Lower leg skin (tissue), 3 donors: ENCODE measurements around the gene SLIT3.

ENCODE experiments used
- POLR2A ChIP-seq, 2 donors: fragments of 450-650 bp; IDR thresholded peaks; one replicate each; pipeline ENCODE4 v1.6.1; 2016 to 2017; ENCODE audit warnings: antibody characterized with exemption in 2 of 2, mild to moderate bottlenecking in 1 of 2, moderate library complexity in 1 of 2
- TF ChIP-seq, protein P1 (sequence below), 3 donors: fragments of 450-650 bp; IDR thresholded peaks; one replicate each; pipeline ENCODE4 v1.5.1; 2016; ENCODE audit warnings: antibody characterized with exemption in 3 of 3, mild to moderate bottlenecking in 3 of 3, moderate library complexity in 2 of 3

DNA sequence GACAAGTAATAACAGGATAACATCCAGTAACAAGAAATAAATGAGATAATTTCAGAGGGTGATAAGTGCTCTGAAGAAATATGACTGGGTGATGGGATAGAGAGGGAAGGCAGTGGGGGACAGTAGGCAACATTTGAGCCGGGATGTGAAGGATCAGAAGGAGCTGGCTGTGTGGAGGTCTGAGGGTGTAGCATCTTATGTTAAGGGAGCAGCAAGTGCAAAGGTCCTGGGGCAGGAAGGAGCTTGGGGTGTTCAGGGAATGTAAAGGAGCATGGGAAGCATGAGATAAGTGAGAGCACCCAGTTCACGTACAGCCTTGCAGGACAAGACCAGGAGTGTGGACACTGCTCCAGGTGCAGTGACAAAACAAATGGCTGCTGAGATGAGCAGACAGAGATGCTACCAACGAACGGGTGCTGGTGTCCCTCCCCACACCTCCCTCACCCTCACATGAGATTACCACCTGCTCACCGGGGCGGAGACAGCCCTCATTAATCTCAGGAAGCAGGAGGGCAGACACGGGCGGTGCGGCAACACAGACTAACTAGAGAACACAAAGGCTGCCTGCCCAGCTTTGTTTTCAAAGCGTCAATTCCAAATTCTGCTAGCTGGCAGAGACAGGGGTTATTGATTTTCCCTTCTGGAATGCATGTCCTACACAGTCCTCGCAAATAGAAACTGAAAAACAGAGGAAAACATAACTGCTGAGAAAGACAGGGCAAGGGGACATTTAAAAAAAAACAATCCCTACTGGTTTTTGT lies 423.6 kb downstream of the SLIT3 start:
- TF ChIP-seq, protein P1, sequence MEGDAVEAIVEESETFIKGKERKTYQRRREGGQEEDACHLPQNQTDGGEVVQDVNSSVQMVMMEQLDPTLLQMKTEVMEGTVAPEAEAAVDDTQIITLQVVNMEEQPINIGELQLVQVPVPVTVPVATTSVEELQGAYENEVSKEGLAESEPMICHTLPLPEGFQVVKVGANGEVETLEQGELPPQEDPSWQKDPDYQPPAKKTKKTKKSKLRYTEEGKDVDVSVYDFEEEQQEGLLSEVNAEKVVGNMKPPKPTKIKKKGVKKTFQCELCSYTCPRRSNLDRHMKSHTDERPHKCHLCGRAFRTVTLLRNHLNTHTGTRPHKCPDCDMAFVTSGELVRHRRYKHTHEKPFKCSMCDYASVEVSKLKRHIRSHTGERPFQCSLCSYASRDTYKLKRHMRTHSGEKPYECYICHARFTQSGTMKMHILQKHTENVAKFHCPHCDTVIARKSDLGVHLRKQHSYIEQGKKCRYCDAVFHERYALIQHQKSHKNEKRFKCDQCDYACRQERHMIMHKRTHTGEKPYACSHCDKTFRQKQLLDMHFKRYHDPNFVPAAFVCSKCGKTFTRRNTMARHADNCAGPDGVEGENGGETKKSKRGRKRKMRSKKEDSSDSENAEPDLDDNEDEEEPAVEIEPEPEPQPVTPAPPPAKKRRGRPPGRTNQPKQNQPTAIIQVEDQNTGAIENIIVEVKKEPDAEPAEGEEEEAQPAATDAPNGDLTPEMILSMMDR (IDR thresholded peaks at IDR 0.05): no peak
- no peak for TF ChIP-seq POLR2A (IDR thresholded peaks at IDR 0.05)
